GM21447 (cell line): ENCODE results near the gene LRRC23.
A peak's percentile ranks its signal among the peaks of the same experiment; 100 is the strongest.
"Not testable (repeated sequence)": the region's sequence is repeated elsewhere in the genome, so short reads cannot be mapped to it uniquely, and the experiment has no call there.

Experiments used
- ATAC-seq: cut with Tn5 transposase; IDR thresholded peaks from one replicate; pipeline ENCODE4 v1.9.1; 2021; ENCODE audit not compliant: unreplicated experiment

Gene LRRC23, protein sequence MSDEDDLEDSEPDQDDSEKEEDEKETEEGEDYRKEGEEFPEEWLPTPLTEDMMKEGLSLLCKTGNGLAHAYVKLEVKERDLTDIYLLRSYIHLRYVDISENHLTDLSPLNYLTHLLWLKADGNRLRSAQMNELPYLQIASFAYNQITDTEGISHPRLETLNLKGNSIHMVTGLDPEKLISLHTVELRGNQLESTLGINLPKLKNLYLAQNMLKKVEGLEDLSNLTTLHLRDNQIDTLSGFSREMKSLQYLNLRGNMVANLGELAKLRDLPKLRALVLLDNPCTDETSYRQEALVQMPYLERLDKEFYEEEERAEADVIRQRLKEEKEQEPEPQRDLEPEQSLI

DNA sequence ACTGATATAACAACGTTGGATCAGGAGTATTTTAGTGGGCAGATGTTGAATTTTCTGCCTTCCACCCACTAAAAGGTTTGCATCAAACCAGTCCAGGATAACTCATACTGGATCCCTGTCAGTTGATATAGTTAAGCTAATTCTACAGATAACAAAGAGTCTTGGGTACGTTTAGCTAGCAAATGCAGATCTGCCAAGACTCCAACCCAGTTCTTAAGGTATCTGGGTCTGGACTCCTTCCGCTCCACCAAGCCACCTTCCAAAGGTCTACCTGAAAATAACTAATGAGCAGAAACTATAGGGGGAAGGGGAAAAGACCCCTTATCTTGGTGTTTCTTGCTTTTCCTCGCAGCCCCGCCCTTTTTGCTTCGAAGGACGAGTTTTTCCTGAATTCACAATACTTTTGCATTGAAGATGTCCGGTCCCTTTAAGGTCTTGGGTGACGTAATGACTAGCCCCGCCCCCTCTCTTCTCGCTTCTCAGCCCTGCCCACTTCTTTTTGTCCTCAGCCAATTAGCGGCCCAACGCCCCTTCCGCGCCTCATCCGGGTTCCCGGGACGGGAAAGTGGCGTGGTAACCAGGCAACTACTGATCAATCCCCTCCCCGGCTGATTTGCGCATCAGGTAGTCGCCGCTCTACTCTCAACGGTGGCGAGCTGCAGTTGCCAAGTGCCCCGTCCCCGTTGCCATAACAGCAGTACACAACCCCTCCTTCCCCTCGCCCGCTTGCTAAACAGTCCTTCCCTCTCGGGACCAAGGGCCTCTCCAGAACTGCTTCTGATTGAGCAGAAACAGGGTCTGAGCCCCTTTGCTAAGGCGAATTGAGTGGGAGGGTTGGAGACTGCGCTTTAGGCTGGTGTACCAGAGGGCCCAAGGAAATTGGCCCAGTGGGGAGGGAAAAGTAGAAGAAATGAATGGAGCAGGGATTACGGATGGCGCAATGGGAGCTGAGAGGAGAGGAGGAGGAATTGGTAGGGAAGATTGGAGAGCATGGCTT, at the start of gene LRRC23:
Gene LRRC23, plus strand, starts transcription at position 543 of the 997 bp plus-strand sequence. CDS start 812 bp downstream, outside the sequence.
- ATAC-seq = peak; percentile 95

DNA sequence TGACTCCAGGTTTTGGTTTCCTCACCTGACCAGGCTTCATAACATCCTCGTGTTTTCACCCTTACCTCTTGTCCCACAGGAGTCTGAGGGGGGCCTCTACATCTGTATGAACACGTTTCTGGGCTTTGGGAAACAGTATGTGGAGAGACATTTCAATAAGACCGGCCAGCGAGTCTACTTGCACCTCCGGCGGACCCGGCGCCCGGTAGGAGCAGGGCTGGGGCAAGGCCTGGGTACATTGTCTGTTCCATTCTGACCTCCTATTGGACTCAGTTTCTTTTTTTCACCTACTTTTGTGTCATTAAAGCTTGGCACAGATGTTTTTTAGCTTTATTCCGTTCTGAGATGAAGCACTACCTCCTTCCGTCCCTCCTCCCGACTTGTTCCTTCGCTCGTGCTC, 49.3 kb upstream of the LRRC23 start:
- no peak for ATAC-seq

DNA sequence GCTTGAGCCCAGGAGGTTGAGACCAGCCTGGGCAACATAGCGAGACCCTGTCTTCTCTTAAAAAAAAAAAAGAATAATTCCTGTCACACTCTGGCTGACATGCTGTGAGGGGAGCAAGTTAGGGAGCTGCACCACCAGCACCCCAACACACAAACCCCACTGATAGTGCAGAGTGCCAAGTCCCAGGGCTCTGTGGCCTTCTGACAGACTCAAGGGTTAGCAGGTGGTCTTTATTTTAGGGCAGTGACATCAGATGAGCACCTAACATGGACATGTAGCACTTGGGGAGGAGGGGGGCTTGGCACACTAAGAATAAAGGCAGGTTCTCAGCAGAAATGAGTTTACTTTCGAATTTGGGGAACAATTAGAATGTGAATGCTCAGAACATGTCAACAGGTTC, 45.8 kb upstream of the LRRC23 start:
- ATAC-seq = no peak

DNA sequence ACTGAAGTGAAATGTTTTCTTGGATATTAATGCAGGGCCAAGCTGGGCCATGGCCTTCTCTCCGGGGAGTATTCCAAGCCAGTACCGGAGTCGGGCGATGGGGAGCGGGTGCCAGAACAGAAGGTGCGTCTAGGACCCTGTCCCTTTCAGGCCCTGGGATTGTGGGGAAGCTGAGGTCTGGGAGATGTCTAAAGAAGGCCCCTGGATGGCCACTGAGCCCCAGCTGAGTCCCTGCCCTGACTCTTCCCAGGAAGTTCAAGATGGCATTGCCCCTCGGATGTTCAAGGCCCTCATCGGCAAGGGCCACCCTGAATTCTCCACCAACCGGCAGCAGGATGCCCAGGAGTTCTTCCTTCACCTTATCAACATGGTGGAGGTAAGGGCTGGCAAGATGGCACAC, 44.5 kb upstream of the LRRC23 start:
- ATAC-seq = no peak

DNA sequence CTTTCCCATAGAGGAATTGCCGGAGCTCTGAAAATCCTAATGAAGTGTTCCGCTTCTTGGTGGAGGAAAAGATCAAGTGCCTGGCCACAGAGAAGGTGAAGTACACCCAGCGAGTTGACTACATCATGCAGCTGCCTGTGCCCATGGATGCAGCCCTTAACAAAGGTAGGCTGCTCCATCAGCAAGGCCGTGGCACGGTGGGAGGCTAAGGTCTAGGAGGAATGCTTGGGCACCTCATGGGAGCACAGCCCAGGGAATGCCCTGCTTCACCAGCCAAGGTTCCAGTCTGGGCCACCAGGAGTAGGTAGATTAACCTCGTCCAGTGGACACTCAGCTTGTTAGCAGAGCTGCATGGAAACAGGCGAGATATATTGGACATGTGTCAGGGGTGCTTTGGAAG, 43.7 kb upstream of the LRRC23 start:
- no peak for ATAC-seq

DNA sequence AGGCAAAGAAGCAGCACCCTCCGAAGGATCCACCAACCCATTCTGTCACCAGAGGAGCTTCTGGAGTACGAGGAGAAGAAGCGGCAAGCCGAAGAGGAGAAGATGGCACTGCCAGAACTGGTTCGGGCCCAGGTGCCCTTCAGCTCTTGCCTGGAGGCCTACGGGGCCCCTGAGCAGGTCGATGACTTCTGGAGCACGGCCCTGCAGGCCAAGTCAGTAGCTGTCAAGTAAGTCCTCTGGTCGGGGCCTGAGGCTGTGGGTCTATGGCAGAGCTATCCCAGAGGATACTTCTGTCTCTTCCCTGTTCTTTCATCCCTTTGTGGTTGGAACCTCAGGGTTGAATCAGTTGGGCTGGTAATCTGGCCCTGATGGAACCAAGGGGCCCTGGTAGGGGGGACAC, 43.2 kb upstream of the LRRC23 start:
- no peak for ATAC-seq

DNA sequence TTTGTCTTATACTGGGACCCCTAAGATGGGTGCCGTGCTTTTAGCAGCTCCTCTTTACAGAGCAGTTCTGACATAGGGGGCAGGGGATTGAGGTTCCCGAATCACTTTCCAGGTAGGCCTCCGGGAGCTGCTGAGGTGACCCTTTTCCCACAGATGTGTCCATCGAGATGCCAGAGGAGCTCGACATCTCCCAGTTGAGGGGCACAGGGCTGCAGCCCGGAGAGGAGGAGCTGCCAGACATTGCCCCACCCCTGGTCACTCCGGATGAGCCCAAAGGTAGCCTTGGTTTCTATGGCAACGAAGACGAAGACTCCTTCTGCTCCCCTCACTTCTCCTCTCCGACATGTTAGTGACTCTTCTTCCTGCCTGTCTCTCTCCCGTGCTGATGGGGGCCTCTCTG, 41.6 kb upstream of the LRRC23 start:
- no peak for ATAC-seq

DNA sequence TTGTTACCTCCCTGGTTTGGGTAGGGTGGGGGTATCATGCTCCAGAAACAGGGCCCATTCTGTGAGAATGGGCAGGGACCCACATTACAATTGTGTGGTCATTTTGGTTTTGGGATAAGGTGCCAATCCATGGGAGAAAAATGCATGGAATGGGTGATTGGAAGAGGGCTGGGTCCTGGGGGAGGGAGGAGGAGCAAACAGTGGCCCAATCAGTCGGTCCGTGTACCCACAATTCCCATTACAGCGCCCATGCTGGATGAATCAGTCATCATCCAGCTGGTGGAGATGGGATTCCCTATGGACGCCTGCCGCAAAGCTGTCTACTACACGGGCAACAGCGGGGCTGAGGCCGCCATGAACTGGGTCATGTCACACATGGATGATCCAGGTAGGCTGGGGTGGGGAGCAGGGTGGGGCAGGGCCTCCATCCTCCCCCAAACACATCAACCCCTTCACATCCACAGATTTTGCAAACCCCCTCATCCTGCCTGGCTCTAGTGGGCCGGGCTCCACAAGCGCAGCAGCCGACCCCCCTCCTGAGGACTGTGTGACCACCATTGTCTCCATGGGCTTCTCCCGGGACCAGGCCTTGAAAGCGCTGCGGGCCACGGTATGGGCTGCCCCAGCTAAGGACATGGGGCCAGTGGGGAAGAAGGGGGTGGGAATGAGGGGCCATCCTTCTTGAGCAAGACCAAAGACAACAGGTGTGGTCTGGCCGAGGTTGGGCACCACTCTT, 40.9 kb upstream of the LRRC23 start:
- no peak for ATAC-seq

DNA sequence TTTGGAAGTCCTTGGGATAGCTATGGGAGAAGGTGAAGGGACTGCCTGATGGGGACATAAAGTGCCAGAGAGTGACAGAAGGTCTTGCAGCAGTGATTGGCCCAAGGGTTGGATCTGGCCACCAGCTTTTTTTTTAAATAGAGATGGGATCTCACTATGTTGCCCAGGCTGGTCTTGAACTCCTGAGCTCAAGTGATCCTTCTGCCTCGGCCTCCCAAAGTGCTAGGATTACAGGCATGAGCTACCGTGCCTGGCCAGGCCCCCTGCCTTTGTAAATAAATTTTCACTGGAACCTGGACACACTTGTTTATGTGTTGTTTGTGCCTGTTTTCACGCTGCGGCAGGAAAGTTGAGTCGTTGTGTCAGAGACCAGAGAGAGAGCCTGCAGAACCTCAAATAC, 39.3 kb upstream of the LRRC23 start:
- ATAC-seq = not testable (repeated sequence)

DNA sequence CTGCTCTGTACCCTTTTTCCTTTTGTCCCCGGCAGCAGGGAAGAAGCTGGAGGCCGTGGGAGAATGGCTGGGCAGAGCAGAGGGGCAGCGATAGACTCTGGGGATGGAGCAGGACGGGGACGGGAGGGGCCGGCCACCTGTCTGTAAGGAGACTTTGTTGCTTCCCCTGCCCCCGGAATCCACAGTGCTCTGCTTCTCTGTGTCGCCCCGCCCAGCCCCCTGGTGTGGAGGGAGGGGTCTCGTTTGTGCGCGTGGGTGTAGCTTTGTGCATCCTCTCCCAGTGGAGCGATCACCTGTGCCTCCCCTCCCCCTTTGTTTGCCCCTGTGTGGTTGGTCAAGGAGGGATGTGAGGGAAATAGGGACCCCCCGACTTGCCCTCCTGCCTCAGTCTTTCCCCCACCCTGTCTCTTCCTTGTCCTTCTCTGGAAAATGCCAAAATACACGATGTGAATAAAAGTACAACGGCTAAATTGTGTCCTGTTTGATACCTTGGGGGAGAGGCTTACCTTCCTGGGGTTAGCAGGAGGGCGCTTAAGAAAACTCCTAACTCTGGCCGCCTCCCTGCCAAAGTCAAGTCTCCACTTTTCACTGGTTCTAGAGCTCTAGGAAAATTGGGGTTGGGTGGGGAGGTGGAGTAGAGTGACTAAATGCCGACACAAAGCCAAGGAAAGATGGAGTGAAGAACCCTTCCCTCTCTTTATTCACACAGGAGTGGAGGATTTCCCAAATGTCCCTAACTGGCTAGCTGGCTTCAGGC, 38.3 kb upstream of the LRRC23 start:
- no peak for ATAC-seq

DNA sequence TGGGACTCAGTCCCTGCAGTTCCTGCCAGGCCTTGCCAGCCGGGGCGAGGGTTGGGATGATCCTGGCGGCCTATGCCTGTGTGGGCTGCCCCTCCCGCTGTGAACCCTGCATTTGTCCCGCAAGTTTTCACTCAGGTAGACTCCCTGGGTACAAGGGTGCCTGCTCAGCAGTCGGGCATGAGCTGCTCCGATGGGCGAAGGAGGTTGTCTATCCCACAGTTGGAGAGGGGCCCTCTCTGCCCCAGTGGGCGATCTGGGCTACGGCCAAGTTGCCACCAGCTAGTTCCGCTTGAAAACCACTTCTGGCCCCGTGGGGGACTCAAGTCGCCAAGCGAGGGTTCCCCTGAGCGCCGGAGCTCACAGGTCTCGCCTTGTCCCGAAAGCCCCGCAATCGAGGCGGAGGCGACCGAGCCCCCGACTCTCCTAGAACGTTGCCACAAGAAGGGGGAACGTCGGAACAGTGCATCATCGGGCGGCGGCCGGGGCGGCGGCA, 37.7 kb upstream of the LRRC23 start:
- ATAC-seq = peak; percentile 10

DNA sequence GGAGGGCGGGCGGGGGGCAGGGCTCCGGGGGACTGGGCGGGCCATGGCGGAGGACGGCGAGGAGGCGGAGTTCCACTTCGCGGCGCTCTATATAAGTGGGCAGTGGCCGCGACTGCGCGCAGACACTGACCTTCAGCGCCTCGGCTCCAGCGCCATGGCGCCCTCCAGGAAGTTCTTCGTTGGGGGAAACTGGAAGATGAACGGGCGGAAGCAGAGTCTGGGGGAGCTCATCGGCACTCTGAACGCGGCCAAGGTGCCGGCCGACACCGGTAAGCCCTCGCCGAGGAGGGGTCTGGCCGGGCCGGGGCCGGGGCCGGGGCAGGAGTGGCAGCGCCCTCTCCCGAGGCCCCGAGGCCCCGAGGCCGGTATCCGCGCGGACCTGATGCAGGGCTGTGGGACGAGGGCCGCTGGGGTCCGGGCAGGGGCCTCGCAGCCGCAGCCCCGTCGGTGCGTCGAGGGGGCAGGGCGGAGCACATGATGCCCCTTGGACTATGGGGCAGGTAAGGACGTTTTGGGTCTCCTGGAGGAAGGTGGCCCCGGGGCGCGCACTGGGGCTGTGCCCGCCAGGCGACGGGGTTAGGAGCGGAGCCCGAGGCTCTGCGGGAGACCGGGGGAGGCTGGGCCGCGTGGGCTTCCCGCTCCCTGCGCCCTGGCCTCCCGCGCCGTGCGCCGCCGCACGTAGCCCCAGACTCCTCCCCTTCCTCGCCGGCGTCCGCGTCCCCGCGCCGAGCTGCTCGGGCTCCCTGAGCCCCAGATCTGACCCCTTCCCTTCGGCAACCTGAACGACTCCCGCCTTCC, 37.0 kb upstream of the LRRC23 start, which contains the start of gene TPI1:
Gene TPI1, plus strand, starts transcription at position 119 of the 798 bp plus-strand sequence. Its CDS starts 36 bp downstream, at position 155.
- ATAC-seq = peak; percentile 47

DNA sequence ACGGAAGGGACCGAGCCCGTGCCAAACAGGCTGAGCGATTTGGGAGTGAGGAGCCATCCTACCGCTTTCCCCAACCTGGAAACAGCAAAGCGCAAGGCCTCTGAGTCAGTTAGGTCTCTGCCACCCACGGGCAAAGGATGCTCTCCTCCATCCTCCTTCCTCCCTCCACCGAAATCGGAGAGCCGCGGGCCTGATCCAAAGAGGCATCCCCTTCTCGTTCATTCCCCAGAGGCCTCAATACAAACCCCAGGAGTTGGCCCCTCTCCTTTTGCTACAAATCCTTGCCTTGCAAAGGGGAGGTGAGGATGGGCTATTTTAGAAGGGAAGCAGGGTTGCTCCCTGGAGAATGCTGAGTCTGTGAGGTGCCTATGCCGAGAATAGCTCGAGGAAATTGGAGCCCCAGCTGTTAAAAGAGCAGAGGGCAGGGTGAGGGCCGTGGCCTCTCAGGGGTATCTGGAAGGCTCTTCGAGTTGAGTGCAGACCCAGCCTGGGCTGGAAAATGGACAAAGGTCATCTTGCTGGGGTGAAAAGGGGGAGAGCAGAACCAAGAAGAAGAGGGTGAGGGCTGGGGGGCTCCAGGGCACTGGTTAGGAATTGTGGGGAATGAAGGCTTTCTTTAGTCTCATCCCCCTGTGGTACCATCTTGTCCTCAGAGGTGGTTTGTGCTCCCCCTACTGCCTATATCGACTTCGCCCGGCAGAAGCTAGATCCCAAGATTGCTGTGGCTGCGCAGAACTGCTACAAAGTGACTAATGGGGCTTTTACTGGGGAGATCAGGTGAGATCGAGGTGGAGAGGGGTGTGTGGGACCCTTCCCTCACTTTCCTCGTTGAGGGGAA, 36.2 kb upstream of the LRRC23 start:
- ATAC-seq = no peak

DNA sequence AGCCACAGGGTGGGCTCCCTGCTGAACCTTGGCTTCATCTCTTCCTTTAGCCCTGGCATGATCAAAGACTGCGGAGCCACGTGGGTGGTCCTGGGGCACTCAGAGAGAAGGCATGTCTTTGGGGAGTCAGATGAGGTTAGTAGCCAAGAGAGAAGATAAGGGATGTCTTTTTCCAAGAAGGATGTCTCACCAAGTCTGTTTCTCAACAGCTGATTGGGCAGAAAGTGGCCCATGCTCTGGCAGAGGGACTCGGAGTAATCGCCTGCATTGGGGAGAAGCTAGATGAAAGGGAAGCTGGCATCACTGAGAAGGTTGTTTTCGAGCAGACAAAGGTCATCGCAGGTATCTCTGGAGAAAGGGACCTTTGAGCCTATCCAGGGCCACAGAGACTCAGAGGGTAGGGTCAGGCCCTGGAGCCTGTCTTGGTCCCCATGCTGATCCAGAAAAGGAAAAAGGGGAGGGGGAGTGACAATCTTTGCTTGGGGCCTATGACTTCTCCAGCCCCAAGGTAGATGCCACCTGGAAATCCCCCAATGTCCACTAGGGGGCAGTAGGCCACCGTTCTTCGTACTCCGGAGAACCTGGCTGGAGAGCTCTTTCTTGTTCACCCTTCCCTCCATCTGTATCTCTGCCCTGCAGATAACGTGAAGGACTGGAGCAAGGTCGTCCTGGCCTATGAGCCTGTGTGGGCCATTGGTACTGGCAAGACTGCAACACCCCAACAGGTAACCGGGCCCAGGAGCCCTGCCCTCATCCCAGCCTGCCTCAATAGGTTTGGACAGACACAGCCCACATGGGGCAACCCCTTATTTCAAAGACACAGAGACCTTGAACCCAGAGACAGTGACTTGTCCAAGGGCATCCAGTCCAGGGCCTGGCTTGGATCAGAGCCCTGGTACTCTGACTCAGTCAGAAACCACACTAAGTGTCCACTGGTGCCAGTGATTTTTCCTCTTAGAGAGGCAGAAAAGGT, 35.3 kb upstream of the LRRC23 start:
- no peak for ATAC-seq

DNA sequence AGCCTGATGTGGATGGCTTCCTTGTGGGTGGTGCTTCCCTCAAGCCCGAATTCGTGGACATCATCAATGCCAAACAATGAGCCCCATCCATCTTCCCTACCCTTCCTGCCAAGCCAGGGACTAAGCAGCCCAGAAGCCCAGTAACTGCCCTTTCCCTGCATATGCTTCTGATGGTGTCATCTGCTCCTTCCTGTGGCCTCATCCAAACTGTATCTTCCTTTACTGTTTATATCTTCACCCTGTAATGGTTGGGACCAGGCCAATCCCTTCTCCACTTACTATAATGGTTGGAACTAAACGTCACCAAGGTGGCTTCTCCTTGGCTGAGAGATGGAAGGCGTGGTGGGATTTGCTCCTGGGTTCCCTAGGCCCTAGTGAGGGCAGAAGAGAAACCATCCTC, 34.3 kb upstream of the LRRC23 start:
- ATAC-seq = not testable (repeated sequence)

DNA sequence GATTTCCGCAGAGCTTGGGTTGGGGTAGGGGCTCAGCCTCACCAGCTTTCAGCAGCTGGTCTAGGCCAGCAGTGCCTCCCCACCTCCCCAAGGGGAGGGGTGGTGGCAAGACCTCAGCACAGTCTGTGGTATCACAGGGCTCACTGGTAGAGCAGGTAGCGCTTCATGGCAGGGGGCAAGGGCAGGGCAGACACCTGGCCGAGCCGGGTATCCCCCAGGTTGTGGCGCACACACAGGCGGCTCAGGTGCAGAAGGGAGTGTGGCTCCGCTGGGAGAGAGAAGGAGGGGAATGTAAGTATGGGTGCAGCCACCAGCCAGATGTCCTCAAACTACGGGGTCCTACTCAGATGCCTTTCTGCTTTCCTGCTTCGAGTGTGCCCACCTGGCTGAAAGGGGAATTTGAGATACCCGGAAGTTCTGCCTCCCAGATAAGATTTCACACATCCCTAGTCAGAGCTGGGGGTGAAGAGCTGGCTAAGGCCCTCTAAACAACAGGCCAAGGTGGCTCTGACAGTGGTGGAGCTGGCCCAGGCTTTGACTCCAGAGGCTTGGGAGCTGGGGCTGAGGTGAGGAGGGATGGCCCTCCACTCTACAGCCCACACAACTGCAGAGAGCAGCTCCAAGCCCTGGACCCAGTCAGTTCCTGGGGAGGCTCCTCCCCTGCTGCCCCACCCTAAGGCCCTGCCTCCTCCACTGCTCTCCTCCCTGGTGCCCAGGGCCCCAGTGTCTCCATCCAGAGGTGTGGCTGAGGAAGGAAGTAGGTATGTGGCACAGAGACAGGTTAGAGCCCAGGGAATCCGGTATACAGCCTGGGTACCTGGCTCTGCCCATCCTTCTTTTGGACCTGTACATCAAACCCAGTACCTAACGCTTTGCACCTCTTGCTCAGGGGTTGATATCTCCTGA, 33.3 kb upstream of the LRRC23 start:
- no peak for ATAC-seq
